CD1c-positive myeloid dendritic cell (primary cell): ENCODE data around the gene SLC6A8.

Experiments used
- DNase-seq: peaks from one replicate; pipeline ENCODE4 v3.0.0-alpha.2; 2016; ENCODE audit errors: extremely low spot score

The SLC6A8 gene

GRCh38 chrX:153648358-153649177 lies 39.2 kb upstream of the SLC6A8 start:
- no peak for DNase-seq

DNA sequence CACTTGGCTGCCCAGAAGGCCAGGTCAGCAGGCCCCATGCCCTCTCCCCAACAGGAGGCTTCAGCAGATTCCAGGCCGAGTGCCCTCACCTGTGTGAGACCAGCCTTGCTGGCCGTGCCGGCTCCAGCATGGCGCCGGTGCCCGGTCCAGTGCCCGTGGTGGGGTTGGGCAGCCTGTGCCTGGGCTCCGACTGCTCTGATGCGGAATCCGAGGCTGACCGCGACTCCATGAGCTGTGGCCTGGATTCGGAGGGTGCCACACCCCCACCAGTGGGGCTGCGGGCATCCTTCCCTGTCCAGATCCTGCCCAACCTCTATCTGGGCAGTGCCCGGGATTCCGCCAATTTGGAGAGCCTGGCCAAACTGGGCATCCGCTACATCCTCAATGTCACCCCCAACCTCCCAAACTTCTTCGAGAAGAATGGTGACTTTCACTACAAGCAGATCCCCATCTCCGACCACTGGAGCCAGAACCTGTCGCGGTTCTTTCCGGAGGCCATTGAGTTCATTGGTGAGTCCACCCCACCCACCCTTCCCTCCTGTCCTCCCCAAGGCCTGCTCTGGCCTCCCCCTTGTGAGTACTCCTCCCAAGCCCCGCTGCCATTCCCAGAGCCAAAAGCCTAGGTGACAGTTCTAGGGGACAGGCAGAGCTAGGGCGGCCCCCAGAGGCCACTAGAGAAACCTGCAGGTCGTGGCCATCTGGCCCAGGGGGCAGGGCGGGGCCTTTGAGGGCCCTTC lies 38.4 kb upstream of the SLC6A8 start:
- DNase-seq, result peak; percentile 57

DNA sequence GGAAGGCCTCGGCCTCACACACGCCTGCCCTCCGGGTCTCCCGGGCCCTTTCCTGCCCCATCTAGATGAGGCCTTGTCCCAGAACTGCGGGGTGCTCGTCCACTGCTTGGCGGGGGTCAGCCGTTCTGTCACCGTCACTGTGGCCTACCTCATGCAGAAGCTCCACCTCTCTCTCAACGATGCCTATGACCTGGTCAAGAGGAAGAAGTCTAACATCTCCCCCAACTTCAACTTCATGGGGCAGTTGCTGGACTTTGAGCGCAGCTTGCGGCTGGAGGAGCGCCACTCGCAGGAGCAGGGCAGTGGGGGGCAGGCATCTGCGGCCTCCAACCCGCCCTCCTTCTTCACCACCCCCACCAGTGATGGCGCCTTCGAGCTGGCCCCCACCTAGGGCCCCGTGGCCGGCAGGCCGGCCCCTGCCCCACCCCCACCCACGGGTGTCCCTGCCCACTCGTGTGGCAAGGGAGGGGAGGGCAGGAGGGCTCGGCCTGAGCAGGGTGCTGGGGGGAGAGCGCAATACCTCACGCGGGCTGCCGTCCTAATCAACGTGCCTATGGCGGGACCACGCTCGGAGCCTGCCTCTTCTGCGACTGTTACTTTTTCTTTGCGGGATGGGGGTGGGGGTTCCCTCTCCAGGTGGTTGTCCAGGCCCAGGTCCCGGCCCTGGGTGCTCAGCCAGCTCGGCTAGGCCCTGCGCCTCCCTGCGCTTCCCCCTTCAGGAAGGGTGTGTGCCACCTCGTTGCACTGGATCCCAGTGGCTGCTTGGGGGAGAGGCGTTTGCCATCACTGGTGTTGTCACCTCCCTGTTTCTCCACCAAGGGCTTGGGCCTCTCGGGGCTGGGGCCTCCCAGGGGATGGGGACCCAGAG lies 37.6 kb upstream of the SLC6A8 start:
- DNase-seq, result no peak

GRCh38 chrX:153650959-153651358 lies 36.8 kb upstream of the SLC6A8 start:
- DNase-seq, result no peak

GRCh38 chrX:153651540-153652079 lies 36.1 kb upstream of the SLC6A8 start:
- peak; percentile 11 for DNase-seq

DNA sequence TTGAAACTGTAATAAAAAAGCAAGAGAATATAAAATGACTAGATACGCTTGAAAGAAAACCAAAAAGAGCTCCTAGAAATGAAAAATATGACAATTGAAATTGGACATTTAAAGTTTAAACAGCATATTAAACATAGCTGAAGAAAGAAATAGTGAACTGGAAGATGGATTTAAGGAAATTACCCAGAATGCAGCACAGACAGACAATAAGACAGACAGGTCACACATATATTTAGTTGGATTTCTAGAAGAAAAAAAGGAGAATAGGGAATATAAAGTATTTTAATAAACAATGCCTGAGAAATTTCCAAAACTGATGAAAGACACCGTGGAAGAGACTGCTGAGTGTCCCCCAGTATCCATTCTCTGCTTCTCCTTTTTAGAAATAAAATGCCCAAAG lies 34.2 kb upstream of the SLC6A8 start:
- DNase-seq, result no peak

DNA sequence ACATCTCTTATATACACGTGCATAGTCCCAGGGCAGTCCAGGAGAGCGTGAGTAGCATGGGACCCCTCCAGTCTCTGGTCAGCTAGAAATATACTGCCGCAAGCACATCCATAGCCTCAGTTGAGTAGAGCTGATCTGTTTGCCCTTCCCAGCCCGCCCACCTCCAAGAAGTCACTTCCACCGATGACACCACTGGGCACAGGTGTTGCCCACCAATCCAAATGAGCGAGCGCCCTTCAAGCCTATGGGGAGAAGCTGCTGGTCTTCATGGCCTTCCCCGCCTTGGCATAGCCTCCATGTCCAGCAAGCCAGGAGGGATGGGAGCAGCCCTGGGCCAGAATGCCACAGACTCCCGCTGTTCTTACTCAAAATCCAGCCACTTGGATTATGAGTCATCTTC lies 30.6 kb upstream of the SLC6A8 start:
- no peak for DNase-seq

DNA sequence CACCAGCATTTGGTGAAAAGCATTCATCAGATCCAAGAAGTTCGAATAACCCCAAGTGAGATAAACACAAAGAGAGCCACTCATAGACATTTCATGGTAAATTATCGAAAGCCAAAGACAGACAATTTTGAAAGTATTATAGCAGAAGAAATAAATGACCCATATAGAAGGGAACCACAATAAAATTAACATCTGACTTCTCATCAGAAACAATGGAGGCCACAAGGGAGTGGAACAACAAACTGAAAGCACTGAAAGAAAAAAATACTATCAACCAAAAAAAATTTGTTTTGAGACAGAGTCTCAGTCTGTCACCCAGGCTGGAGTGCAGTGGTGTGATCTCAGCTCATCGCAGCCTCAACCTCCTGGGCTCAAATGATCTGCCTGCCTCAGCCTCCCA lies 28.5 kb upstream of the SLC6A8 start:
- no peak for DNase-seq

GRCh38 chrX:153662266-153662665 lies 25.5 kb upstream of the SLC6A8 start:
- DNase-seq, result peak; percentile 56

- no peak for DNase-seq
Measured at GRCh38 chrX:153665726-153666306, 21.9 kb upstream of the SLC6A8 start.

- no peak for DNase-seq
Measured at GRCh38 chrX:153667281-153667955, 20.3 kb upstream of the SLC6A8 start.

GRCh38 chrX:153667956-153668396 lies 19.8 kb upstream of the SLC6A8 start:
- peak; percentile 82 for DNase-seq

DNA sequence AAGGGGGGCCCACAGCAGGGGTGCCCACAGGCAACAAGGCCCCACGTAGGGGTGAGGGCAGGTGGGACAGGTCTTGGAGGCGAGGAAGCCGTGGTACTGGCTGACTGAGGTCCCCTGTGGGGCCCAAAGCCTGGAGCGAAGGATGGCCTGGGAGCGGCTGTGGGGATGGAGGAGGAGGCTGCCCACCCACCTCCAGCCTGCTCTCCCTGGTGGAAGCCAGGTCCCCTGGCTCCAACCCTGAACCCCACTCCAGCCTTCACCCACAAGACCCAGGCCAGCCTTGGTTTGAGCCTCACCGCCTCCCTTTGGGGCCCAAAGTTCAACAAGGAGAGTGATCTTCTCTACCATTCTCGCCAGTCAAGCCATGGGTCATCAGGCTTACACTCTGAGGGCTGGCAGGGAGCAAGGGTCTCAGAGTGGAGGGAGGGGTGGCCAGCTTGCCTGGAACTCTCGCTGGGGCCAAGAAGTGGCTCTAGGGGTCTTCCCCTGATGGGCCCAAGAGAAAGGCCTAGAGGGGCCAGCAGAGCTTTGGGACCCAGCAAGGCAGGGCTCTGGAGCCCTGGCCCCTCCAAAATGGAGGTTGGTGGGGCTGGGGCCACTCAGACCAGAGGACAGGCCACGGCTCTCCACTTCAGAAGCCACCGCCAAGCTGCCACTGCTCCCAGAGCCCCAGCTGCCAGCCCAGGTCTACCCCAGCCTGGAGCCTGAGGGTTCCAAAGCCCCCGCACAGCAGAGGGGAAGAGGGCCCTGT lies 19.1 kb upstream of the SLC6A8 start:
- no peak for DNase-seq

- DNase-seq, result peak; percentile 37
Measured at GRCh38 chrX:153669174-153669890, 18.4 kb upstream of the SLC6A8 start.

DNA sequence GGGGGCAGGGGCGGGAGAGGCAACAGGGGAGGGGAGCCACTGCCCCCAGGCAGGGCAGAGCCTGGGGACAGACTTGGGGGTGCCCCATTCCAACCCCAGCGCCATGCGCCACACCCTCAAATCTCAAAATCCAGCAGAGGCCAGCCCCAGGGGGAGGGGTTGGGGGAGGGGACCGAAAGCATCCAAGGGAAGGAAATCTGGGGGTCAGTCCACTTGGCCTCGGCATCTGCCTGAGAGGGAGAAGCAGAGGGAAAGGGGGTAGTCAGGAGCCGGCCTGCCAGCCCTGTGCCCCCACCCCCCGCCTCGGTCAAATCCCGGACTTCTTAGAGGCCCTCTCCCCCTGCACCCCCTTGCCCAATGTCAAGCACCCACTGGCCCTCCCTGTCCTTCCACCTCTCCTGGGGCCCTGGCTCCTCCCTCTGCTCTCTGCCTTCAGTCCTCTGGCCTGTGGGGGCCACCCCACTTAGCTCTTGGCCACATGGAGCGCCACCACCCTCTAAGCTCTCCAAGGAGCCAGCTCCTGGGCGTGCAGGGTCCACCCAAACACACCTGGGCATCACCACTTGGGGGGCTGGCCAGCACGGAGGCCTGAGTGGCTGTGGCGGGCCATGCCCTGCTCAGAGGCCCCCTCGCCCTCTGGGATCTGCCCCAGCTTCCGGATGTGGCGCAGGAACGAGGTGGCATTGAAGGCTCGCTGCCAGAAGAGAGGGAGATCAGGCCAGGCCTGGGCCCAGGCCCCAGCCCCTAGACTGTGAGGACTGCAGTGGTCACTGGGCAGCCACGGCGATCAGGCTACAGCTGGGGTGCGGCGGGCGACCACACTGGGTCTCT lies 17.6 kb upstream of the SLC6A8 start:
- DNase-seq, result no peak

DNA sequence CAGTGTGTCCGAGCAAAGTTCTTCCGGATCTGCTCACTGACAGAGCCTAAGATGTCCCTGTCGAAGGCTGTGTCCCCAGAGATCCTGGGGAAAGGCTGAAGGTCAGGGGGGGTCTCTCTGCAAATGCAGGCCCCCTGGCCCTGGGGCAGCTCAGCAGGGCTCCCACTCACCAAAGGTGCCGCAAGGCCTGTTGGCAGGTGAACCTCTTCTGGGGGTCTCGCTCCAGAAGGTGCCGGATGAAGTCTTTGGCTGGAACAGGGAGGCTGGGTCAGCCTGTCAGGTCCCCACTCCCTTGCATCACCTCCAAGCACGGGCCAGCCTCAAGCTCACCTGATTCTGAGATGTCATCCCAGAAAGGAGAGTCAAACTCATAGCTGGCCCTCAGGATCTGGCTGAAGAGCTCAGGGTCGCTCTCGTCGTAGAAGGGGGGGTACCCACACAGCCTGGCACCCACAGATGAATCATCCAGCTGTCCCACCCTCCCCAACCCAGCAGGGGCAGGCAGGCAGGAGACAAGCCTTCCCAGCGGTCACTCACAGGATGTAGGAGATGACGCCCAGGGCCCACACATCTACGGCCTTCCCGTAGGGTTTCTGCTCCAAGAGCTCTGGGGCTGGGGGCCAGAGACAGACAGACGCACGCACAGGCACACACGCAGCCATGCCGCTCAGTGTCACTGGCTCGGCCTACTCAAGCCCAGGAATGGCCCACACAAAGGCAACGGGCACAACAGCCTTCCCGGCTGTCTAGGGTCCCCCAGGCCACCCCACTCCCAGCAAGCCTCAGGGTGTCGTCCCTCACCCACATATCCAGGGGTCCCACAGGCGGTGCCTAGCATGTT lies 16.8 kb upstream of the SLC6A8 start:
- DNase-seq, result no peak
